Stimulated activated CD8-positive, alpha-beta memory T cell treated with anti-CD3 and anti-CD28 coated beads, Interleukin-12 subunit alpha, Interleukin-12 subunit beta, amount 100 ng/mL, for 1 hour (primary cell): Measurements from ENCODE around the gene KLHL18.
"Not testable (repeated sequence)": the region's sequence is repeated elsewhere in the genome, so short reads cannot be mapped to it uniquely, and the experiment has no call there.

Experiments used
- DNase-seq: peaks from one replicate; pipeline ENCODE4 v3.0.0-alpha.2; 2020; ENCODE audit warnings: low read depth

The KLHL18 gene

GRCh38 chr3:47274652-47275051 is 8.1 kb upstream of the KLHL18 start:
- DNase-seq: no peak

GRCh38 chr3:47276558-47276957 is 6.2 kb upstream of the KLHL18 start:
- no peak for DNase-seq

- DNase-seq: no peak
Observed at GRCh38 chr3:47280519-47280918, 2.2 kb upstream of the KLHL18 start.

GRCh38 chr3:47283193-47283537 is 421 bp downstream of the KLHL18 start:
- peak; percentile 15 for DNase-seq

- DNase-seq: no peak
Observed at GRCh38 chr3:47283591-47284364, 1.0 kb downstream of the KLHL18 start.

GRCh38 chr3:47288966-47289910 is 6.5 kb downstream of the KLHL18 start:
- DNase-seq: no peak

- no peak for DNase-seq
Observed at GRCh38 chr3:47291158-47291753, 8.5 kb downstream of the KLHL18 start.

GRCh38 chr3:47291754-47292420 is 9.1 kb downstream of the KLHL18 start:
- not testable (repeated sequence) for DNase-seq

- no peak for DNase-seq
Observed at GRCh38 chr3:47293822-47294221, 11.1 kb downstream of the KLHL18 start.

- DNase-seq: no peak
Observed at GRCh38 chr3:47294392-47294791, 11.6 kb downstream of the KLHL18 start.

GRCh38 chr3:47295322-47295721 is 12.6 kb downstream of the KLHL18 start:
- no peak for DNase-seq

GRCh38 chr3:47295976-47296375 is 13.2 kb downstream of the KLHL18 start:
- no peak for DNase-seq

GRCh38 chr3:47296562-47297302 is 14.0 kb downstream of the KLHL18 start:
- DNase-seq: no peak

- DNase-seq: no peak
Observed at GRCh38 chr3:47298439-47298838, 15.7 kb downstream of the KLHL18 start.

GRCh38 chr3:47299381-47300318 is 16.9 kb downstream of the KLHL18 start:
- DNase-seq: no peak

- no peak for DNase-seq
Observed at GRCh38 chr3:47301456-47301855, 18.7 kb downstream of the KLHL18 start.

- DNase-seq: no peak
Observed at GRCh38 chr3:47306022-47306421, 23.3 kb downstream of the KLHL18 start.

- not testable (repeated sequence) for DNase-seq
Observed at GRCh38 chr3:47309231-47309630, 26.5 kb downstream of the KLHL18 start.

- DNase-seq: no peak
Observed at GRCh38 chr3:47310391-47310790, 27.6 kb downstream of the KLHL18 start.

- no peak for DNase-seq
Observed at GRCh38 chr3:47313341-47314055, 30.8 kb downstream of the KLHL18 start.
